B cell (primary cell): Measurements from ENCODE around the gene NNT. TPM values are rescaled to one million over a fixed set of nuclear protein-coding genes. Genes with fewer than 3 reads are reported as not detected.
"Not testable (repeated sequence)": the region's sequence is repeated elsewhere in the genome, so short reads cannot be mapped to it uniquely, and the experiment has no call there.

Experiments used
- ATAC-seq: fragments of 200-7000 bp; cut with Tn5 transposase; one replicate; pipeline ENCODE4 v1.10.0; 2021; ENCODE audit warnings: low read depth, mild to moderate bottlenecking, moderate number of reproducible peaks, moderate library complexity
- CTCF ChIA-PET: fragments of 350-600 bp; sonication (Branson Sonifier 250); formaldehyde crosslinking; loops from one replicate; lab custom pipeline; 2021; ENCODE audit warnings: antibody characterized with exemption, inconsistent platforms; lab: Charles Lee
- POLR2A ChIA-PET: fragments of 350-600 bp; sonication (Branson Sonifier 250); formaldehyde crosslinking; loops from one replicate; lab custom pipeline; 2021; ENCODE audit warnings: antibody characterized with exemption; lab: Charles Lee
- DNase-seq: peaks from one replicate; pipeline ENCODE4 v3.0.0; 2013
- H2AFZ ChIP-seq: 2 replicates; pipeline ENCODE4 v1.6.1; 2012; ENCODE audit warnings: mild to moderate bottlenecking, low read depth, low read length; ENCODE audit not compliant: insufficient read depth, poor library complexity, severe bottlenecking
- H3K27ac ChIP-seq, 2 donors: 1 replicate in 1 of 2; 2 replicates in 1 of 2; pipeline ENCODE4 v1.5.1; 2012 to 2013; ENCODE audit warnings: low read length in 2 of 2, mild to moderate bottlenecking in 2 of 2, moderate library complexity in 1 of 2
- H3K27me3 ChIP-seq, 4 experiments: fragments of 200-600 bp in 1 of 4; sonication (generic) in 1 of 4; replicated peaks in 1 of 4; 1 replicate in 2 of 4; 2 replicates in 2 of 4; pipeline versions ENCODE4 v1.6.1 to v1.7.0; 2013 to 2016; ENCODE audit warnings: low read length in 3 of 4, mild to moderate bottlenecking in 2 of 4, mixed read lengths in 1 of 4, moderate library complexity in 1 of 4; ENCODE audit not compliant: insufficient read depth in 4 of 4, control insufficient read depth in 3 of 4; ENCODE audit errors: control extremely low read depth in 1 of 4
- H3K36me3 ChIP-seq, 2 experiments: replicated peaks in 1 of 2; 1 replicate in 1 of 2; 2 replicates in 1 of 2; pipeline versions ENCODE4 v1.6.1 to v1.7.1; 2013; ENCODE audit warnings: low read length in 1 of 2; ENCODE audit not compliant: insufficient read depth in 2 of 2, control insufficient read depth in 1 of 2; ENCODE audit errors: control extremely low read depth in 1 of 2, extremely low read depth in 1 of 2
- H3K4me1 ChIP-seq, 2 donors: fragments of 200-600 bp in 1 of 2; sonication (generic) in 1 of 2; 1 replicate in 1 of 2; 2 replicates in 1 of 2; pipeline versions ENCODE4 v1.5.1 to v1.6.1; 2013 to 2017; ENCODE audit warnings: low read length in 2 of 2; ENCODE audit not compliant: control insufficient read depth in 2 of 2, insufficient read depth in 2 of 2
- H3K4me2 ChIP-seq: replicated peaks from 2 replicates; pipeline ENCODE3; 2012; ENCODE audit warnings: mild to moderate bottlenecking, low read depth, low read length; ENCODE audit not compliant: poor library complexity, severe bottlenecking
- H3K4me3 ChIP-seq, 5 experiments: fragments of 200-600 bp in 1 of 5; sonication (generic) in 1 of 5; 1 replicate in 3 of 5; 2 replicates in 2 of 5; pipeline versions ENCODE4 v1.5.1 to v1.7.0; 2011 to 2016; ENCODE audit warnings: low read length in 4 of 5, mild to moderate bottlenecking in 4 of 5, low read depth in 2 of 5, control low read depth in 1 of 5, moderate library complexity in 1 of 5; ENCODE audit not compliant: insufficient read depth in 1 of 5; ENCODE audit errors: control extremely low read depth in 1 of 5, extremely low read depth in 1 of 5
- H3K79me2 ChIP-seq: fragments of 200-600 bp; sonication (generic); one replicate; pipeline ENCODE4 v1.6.0; 2016; ENCODE audit warnings: low read length; ENCODE audit not compliant: control insufficient read depth, insufficient read depth
- H3K9ac ChIP-seq: fragments of 200-600 bp; sonication (generic); 2 replicates; pipeline ENCODE4 v1.6.1; 2017; ENCODE audit warnings: mild to moderate bottlenecking, low read length, moderate library complexity
- H3K9me3 ChIP-seq, 3 donors: one replicate each; pipeline versions ENCODE4 v1.6.1 to v1.7.1; 2013; ENCODE audit warnings: low read length in 2 of 3; ENCODE audit not compliant: control insufficient read depth in 2 of 3, insufficient read depth in 1 of 3; ENCODE audit errors: control extremely low read depth in 1 of 3
- H4K20me1 ChIP-seq: 2 replicates; pipeline ENCODE4 v1.6.0; 2012; ENCODE audit warnings: mild to moderate bottlenecking, low read length; ENCODE audit not compliant: insufficient read depth, control insufficient read depth, poor library complexity, severe bottlenecking
- H3K27ac Mint-ChIP-seq: one replicate; pipeline ENCODE4 v1.8.0; 2021; ENCODE audit warnings: mixed read lengths
- H3K27me3 Mint-ChIP-seq: one replicate; pipeline ENCODE4 v1.8.0; 2021; ENCODE audit warnings: mixed read lengths
- H3K4me1 Mint-ChIP-seq: one replicate; pipeline ENCODE4 v1.8.0; 2021; ENCODE audit warnings: mixed read lengths
- H3K4me3 Mint-ChIP-seq: one replicate; pipeline ENCODE4 v1.8.0; 2021; ENCODE audit warnings: mixed read lengths
- H3K9me3 Mint-ChIP-seq: one replicate; pipeline ENCODE4 v1.8.0; 2022; ENCODE audit warnings: mixed read lengths; ENCODE audit not compliant: insufficient read depth
- WGBS: methylation state at CpG from one replicate; pipeline ENCODE4 v1.1.5; 2013; ENCODE audit warnings: missing lambda C conversion rate; ENCODE audit not compliant: insufficient coverage; 5-methylcytosine and 5-hydroxymethylcytosine counted together
- intact Hi-C: fragments of 100-400 bp; cut with micrococcal nuclease; formaldehyde crosslinking; loops from one replicate; pipeline ENCODE4 v1.10.0; 2022
- polyA plus RNA-seq: library from polyadenylated mRNA; depleted of rRNA; stranded (reverse); fragments of >200 nt; gene quantifications from 2 replicates; pipeline ENCODE4 v1.2.3, GENCODE V29; 2012
- total RNA-seq, 2 donors: library from RNA; stranded (reverse); fragments of 120-200 nt in 1 of 2; gene quantifications; 1 replicate in 1 of 2; 2 replicates in 1 of 2; pipeline versions ENCODE4 v1.2.3 to v1.2.4, GENCODE V29; 2013 to 2022

The NNT gene
- total and polyA plus RNA-seq, 2 donors (not counting 1 experiment from before 2014, with no cell fraction given), result 17.8 to 61.1 TPM

- intact Hi-C loops, result loop anchor here (5.0 kb wide), 1 partner anchor 156 kb away; no protein-coding TSS in a partner anchor
Observed at GRCh38 chr5:43666728-43667127, 63.7 kb downstream of the NNT start.

GRCh38 chr5:43667379-43667778 is 64.4 kb downstream of the NNT start:
- H3K4me1 Mint-ChIP-seq, ATAC-seq, H3K9ac ChIP-seq, H3K4me2 ChIP-seq, POLR2A ChIA-PET, H3K4me3 Mint-ChIP-seq, H3K4me1 ChIP-seq, H3K4me3 ChIP-seq, H4K20me1 ChIP-seq, H3K27ac ChIP-seq, H3K27me3 ChIP-seq, H3K27ac Mint-ChIP-seq, H2AFZ ChIP-seq, H3K9me3 Mint-ChIP-seq, CTCF ChIA-PET, H3K36me3 ChIP-seq, DNase-seq, H3K27me3 Mint-ChIP-seq, H3K79me2 ChIP-seq: not testable (repeated sequence)
- intact Hi-C loops, result loop anchor here (5.0 kb wide), 1 partner anchor 155 kb away; no protein-coding TSS in a partner anchor
- peaks cover 0 to 17% (median 0%) of the 10 kb centered on the region in 3 donors for H3K9me3 ChIP-seq
- WGBS, result no CpG with 5 or more reads among the region's 5 CpGs

More at GRCh38 chr5:43666728-43667127, 63.7 kb downstream of the NNT start:
- H3K4me1 Mint-ChIP-seq, H3K27ac ChIP-seq, H3K27me3 Mint-ChIP-seq, H4K20me1 ChIP-seq, H3K4me3 ChIP-seq, H3K9ac ChIP-seq, H3K27ac Mint-ChIP-seq, H2AFZ ChIP-seq, H3K36me3 ChIP-seq, H3K9me3 Mint-ChIP-seq, H3K79me2 ChIP-seq, H3K4me1 ChIP-seq, POLR2A ChIA-PET, ATAC-seq, H3K4me2 ChIP-seq, CTCF ChIA-PET, DNase-seq, H3K27me3 ChIP-seq, H3K4me3 Mint-ChIP-seq: not testable (repeated sequence)
- 90% methylated on average over 8 of the region's 8 CpGs for WGBS
- H3K9me3 ChIP-seq, result peaks cover 0 to 17% (median 0%) of the 10 kb centered on the region in 3 donors
